Measurements from ENCODE around the gene PRIMA1.

The PRIMA1 gene

GRCh38 chr14:93691042-93691780 lies 97.1 kb downstream of the PRIMA1 start:
- no peak for DNase-seq (ENCODE audit: low read depth)
- 0 out of 2 replicates have a peak, but pooled peaks have one; percentile 2 for TF ChIP-seq CTCF (conservative IDR thresholded peaks at IDR 0.05; ENCODE audit: low read length)
- H3K4me3 ChIP-seq (ENCODE audit: low read length), result no peak overlapping the region

GRCh38 chr14:93690146-93690545 lies 98.1 kb downstream of the PRIMA1 start:
- no peak for DNase-seq (ENCODE audit: low read depth)
- no peak overlapping the region for H3K4me3 ChIP-seq (ENCODE audit: low read length)
- no peak for TF ChIP-seq CTCF (conservative IDR thresholded peaks at IDR 0.05; ENCODE audit: low read length)

GRCh38 chr14:93688820-93689219 lies 99.5 kb downstream of the PRIMA1 start:
- TF ChIP-seq CTCF (conservative IDR thresholded peaks at IDR 0.05; ENCODE audit: low read length), result no peak
- DNase-seq (ENCODE audit: low read depth), result no peak
- H3K4me3 ChIP-seq (ENCODE audit: low read length), result no peak overlapping the region

- H3K4me3 ChIP-seq (ENCODE audit: low read length), result no peak overlapping the region
- DNase-seq (ENCODE audit: low read depth), result no peak
Observed at GRCh38 chr14:93688239-93688666, 100.0 kb downstream of the PRIMA1 start.

GRCh38 chr14:93686268-93686667 lies 102.0 kb downstream of the PRIMA1 start:
- H3K4me3 ChIP-seq (ENCODE audit: low read length), result no peak overlapping the region
- no peak for TF ChIP-seq CTCF (conservative IDR thresholded peaks at IDR 0.05; ENCODE audit: low read length)
- DNase-seq (ENCODE audit: low read depth), result no peak

More at GRCh38 chr14:93688239-93688666, 100.0 kb downstream of the PRIMA1 start:
- TF ChIP-seq CTCF (conservative IDR thresholded peaks at IDR 0.05; ENCODE audit: low read length), result no peak

GRCh38 chr14:93685121-93685895 lies 103.0 kb downstream of the PRIMA1 start:
- no peak for DNase-seq (ENCODE audit: low read depth)
- H3K4me3 ChIP-seq (ENCODE audit: low read length), result no peak overlapping the region
- TF ChIP-seq CTCF (conservative IDR thresholded peaks at IDR 0.05; ENCODE audit: low read length), result no peak
